NT2/D1 (cell line): ENCODE data around the gene RSPH3.

Experiments used
- SUZ12 ChIP-seq: IDR thresholded peaks from 2 replicates; pipeline ENCODE4 v1.6.1; 2011; ENCODE audit not compliant: insufficient read length, insufficient read depth; ENCODE audit errors: extremely low read depth
- YY1 ChIP-seq: IDR thresholded peaks from 2 replicates; pipeline ENCODE4 v1.6.1; 2011; ENCODE audit not compliant: insufficient read length, insufficient read depth
- ZNF274 ChIP-seq: IDR thresholded peaks from 2 replicates; pipeline ENCODE4 v1.6.1; 2011; ENCODE audit warnings: mild to moderate bottlenecking, low read depth, low read length

- no peak for TF ChIP-seq YY1
- TF ChIP-seq ZNF274, result no peak
- TF ChIP-seq SUZ12, result no peak
These were observed 39.9 kb upstream of the RSPH3 start for GRCh38 chr6:159039885-159040258.
